ENCODE measurements around the gene WWTR1. TPM values are rescaled to one million over a fixed set of nuclear protein-coding genes. Genes with fewer than 3 reads are reported as not detected.

The WWTR1 gene
- total RNA-seq, 1 donor from 2014 or later = 282 TPM

GRCh38 chr3:149506540-149506939, 151.3 kb downstream of the WWTR1 start:
- H3K9me3 ChIP-seq = no peaks in the 10 kb centered on the region
- intact Hi-C loops (cut with DNase I) = loop anchor here (5.0 kb wide), 1 partner anchor 306 kb away; the partner anchor contains the start of gene RNF13
- H3K4me1 ChIP-seq = peaks cover 3 to 35% of the 10 kb centered on the region in 2 donors
- H3K4me3 ChIP-seq = no peak overlapping the region
- TF ChIP-seq CTCF (IDR thresholded peaks at IDR 0.05) = no peak
- DNase-seq (ENCODE audit: low spot score in 2 of 2) = no peak
- peak overlapping the region; percentile 80 to 83 for H3K27ac ChIP-seq
- H3K27me3 ChIP-seq = no peaks in the 10 kb centered on the region
- no peaks in the 10 kb centered on the region for H3K36me3 ChIP-seq

- no peak for TF ChIP-seq CTCF (IDR thresholded peaks at IDR 0.05)
- no peaks in the 10 kb centered on the region for H3K36me3 ChIP-seq
- H3K4me1 ChIP-seq = peaks cover 3 to 25% of the 10 kb centered on the region in 2 donors
- H3K27ac ChIP-seq = peak overlapping the region in 1 of 2 donors; percentile 79
- no peak for DNase-seq (ENCODE audit: low spot score in 2 of 2)
- intact Hi-C loops (cut with DNase I) = no loop called here
- no peaks in the 10 kb centered on the region for H3K9me3 ChIP-seq
- no peak overlapping the region for H3K4me3 ChIP-seq
- no peaks in the 10 kb centered on the region for H3K27me3 ChIP-seq
Measured at GRCh38 chr3:149502438-149502837, 155.4 kb downstream of the WWTR1 start.

GRCh38 chr3:149501524-149501923, 156.3 kb downstream of the WWTR1 start:
- DNase-seq (ENCODE audit: low spot score in 2 of 2) = peak; percentile 25 to 90
- intact Hi-C loops (cut with DNase I) = no loop called here
- Histone ChIP-seq H3K9me3 (no peaks in the 10 kb centered on the region), H3K4me3 (no peak overlapping the region), H3K27me3 (no peaks in the 10 kb centered on the region), H3K36me3 (no peaks in the 10 kb centered on the region), H3K27ac (peak overlapping the region; percentile 58 to 79), H3K4me1 (peaks cover 0 to 17% of the 10 kb centered on the region in 2 donors)
- TF ChIP-seq CTCF (IDR thresholded peaks at IDR 0.05) = no peak

- no peak for DNase-seq (ENCODE audit: low spot score in 2 of 2)
- H3K27me3 ChIP-seq = no peaks in the 10 kb centered on the region
- H3K36me3 ChIP-seq = no peaks in the 10 kb centered on the region
- H3K4me3 ChIP-seq = no peak overlapping the region
- H3K4me1 ChIP-seq = peaks cover 0 to 13% of the 10 kb centered on the region in 2 donors
- no peak for TF ChIP-seq CTCF (IDR thresholded peaks at IDR 0.05)
- intact Hi-C loops (cut with DNase I) = no loop called here
- no peak overlapping the region for H3K27ac ChIP-seq
- no peaks in the 10 kb centered on the region for H3K9me3 ChIP-seq
Measured at GRCh38 chr3:149497966-149498670, 159.7 kb downstream of the WWTR1 start.

GRCh38 chr3:149496891-149497290, 160.9 kb downstream of the WWTR1 start:
- DNase-seq (ENCODE audit: low spot score in 2 of 2) = no peak
- TF ChIP-seq CTCF (IDR thresholded peaks at IDR 0.05) = no peak
- no peaks in the 10 kb centered on the region for H3K27me3 ChIP-seq
- intact Hi-C loops (cut with DNase I) = no loop called here
- peaks cover 0 to 7% of the 10 kb centered on the region in 2 donors for H3K4me1 ChIP-seq
- no peak overlapping the region for H3K27ac ChIP-seq
- H3K9me3 ChIP-seq = no peaks in the 10 kb centered on the region
- no peak overlapping the region for H3K4me3 ChIP-seq
- H3K36me3 ChIP-seq = no peaks in the 10 kb centered on the region

Data from ascending aorta (tissue), 2 donors.